A673 (cell line): ENCODE results near the gene UNC13B. TPM values are rescaled to one million over a fixed set of nuclear protein-coding genes. Genes with fewer than 3 reads are reported as not detected.

Source experiments
- BruUV-seq: library from RNA; stranded (reverse); fragments of 400-500 nt; replicated peaks from 2 replicates; lab custom pipeline; 2021; lab: Mats Ljungman, UMichigan
- CTCF ChIA-PET: fragments of 300-600 bp; sonication (Branson Sonifier 250); formaldehyde crosslinking; loops from one replicate; lab custom pipeline; 2022; ENCODE audit warnings: antibody characterized with exemption; lab: Charles Lee
- POLR2A ChIA-PET: fragments of 300-600 bp; sonication (Branson Sonifier 250); formaldehyde crosslinking; loops from one replicate; lab custom pipeline; 2022; ENCODE audit warnings: antibody characterized with exemption; ENCODE audit not compliant: low non-redundant PET; lab: Charles Lee
- DNase-seq: peaks from one replicate; pipeline ENCODE4 v3.0.0-alpha.2; 2015; ENCODE audit warnings: low spot score
- H3K27ac ChIP-seq: fragments of 200-600 bp; sonication (generic); 2 replicates; pipeline ENCODE4 v1.5.1; 2016; ENCODE audit warnings: mixed run types, low read depth, mild to moderate bottlenecking, mixed read lengths, antibody characterized with exemption, low read length; ENCODE audit not compliant: poor library complexity, severe bottlenecking
- H3K27me3 ChIP-seq: fragments of 200-600 bp; sonication (generic); replicated peaks from 2 replicates; pipeline ENCODE4 v1.6.1; 2017; ENCODE audit warnings: mixed run types, low read depth, mild to moderate bottlenecking, mixed read lengths, antibody characterized with exemption, low read length; ENCODE audit not compliant: insufficient read depth, poor library complexity
- H3K36me3 ChIP-seq: fragments of 200-600 bp; sonication (generic); 2 replicates; pipeline ENCODE4 v1.6.1; 2016; ENCODE audit warnings: mixed run types, mild to moderate bottlenecking, mixed read lengths, antibody characterized with exemption, low read length; ENCODE audit not compliant: insufficient read depth, poor library complexity, severe bottlenecking
- H3K4me1 ChIP-seq: fragments of 200-600 bp; sonication (generic); 2 replicates; pipeline ENCODE4 v1.6.1; 2017; ENCODE audit warnings: mixed run types, mild to moderate bottlenecking, mixed read lengths, antibody characterized with exemption, low read length; ENCODE audit not compliant: insufficient read depth, poor library complexity, severe bottlenecking
- H3K4me3 ChIP-seq: fragments of 200-600 bp; sonication (generic); 2 replicates; pipeline ENCODE4 v1.5.1; 2016; ENCODE audit warnings: low read depth, mixed run types, mild to moderate bottlenecking, mixed read lengths, low read length; ENCODE audit not compliant: poor library complexity, severe bottlenecking
- H3K9me3 ChIP-seq: fragments of 200-600 bp; sonication (generic); 2 replicates; pipeline ENCODE4 v1.6.1; 2016; ENCODE audit warnings: mixed run types, low read depth, mild to moderate bottlenecking, mixed read lengths, antibody characterized with exemption, low read length; ENCODE audit not compliant: poor library complexity, severe bottlenecking
- EZH2 ChIP-seq: fragments of 200-600 bp; sonication (generic); IDR thresholded peaks from 2 replicates; pipeline ENCODE4 v1.6.1; 2017; ENCODE audit warnings: borderline replicate concordance, low read depth, mild to moderate bottlenecking, mixed read lengths, antibody characterized with exemption, low read length; ENCODE audit not compliant: poor library complexity, severe bottlenecking
- intact Hi-C: fragments of 100-400 bp; cut with micrococcal nuclease; formaldehyde crosslinking; loops from one replicate; pipeline ENCODE4 v1.10.0; 2022; ENCODE audit not compliant: unreplicated experiment
- total RNA-seq: library from RNA; stranded (reverse); gene quantifications from 2 replicates; pipeline ENCODE4 v1.2.3, GENCODE V29; 2021
- TF ChIP-seq, protein P1 (sequence below): fragments of 300-800, 200-600 bp; sonication (generic); conservative IDR thresholded peaks from 2 replicates; pipeline ENCODE4 v1.5.1; 2017; ENCODE audit warnings: low read depth, mild to moderate bottlenecking, antibody characterized with exemption, low read length, moderate library complexity, mixed read lengths

Gene UNC13B
- total RNA-seq, 1 experiment from 2014 or later: 19.8 TPM

- DNase-seq: no peak
These were observed 235.4 kb downstream of the UNC13B start for GRCh38 chr9:35397216-35397698.

GRCh38 chr9:35397923-35398322, 236.1 kb downstream of the UNC13B start:
- ChIA-PET POLR2A (no interaction called here), CTCF (no interaction called here)
- TF ChIP-seq, protein P1, sequence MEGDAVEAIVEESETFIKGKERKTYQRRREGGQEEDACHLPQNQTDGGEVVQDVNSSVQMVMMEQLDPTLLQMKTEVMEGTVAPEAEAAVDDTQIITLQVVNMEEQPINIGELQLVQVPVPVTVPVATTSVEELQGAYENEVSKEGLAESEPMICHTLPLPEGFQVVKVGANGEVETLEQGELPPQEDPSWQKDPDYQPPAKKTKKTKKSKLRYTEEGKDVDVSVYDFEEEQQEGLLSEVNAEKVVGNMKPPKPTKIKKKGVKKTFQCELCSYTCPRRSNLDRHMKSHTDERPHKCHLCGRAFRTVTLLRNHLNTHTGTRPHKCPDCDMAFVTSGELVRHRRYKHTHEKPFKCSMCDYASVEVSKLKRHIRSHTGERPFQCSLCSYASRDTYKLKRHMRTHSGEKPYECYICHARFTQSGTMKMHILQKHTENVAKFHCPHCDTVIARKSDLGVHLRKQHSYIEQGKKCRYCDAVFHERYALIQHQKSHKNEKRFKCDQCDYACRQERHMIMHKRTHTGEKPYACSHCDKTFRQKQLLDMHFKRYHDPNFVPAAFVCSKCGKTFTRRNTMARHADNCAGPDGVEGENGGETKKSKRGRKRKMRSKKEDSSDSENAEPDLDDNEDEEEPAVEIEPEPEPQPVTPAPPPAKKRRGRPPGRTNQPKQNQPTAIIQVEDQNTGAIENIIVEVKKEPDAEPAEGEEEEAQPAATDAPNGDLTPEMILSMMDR: no peak
- TF ChIP-seq EZH2: no peak
- Histone ChIP-seq H3K4me3 (no peak overlapping the region), H3K36me3 (no peaks in the 10 kb centered on the region), H3K27ac (no peak overlapping the region), H3K27me3 (no peaks in the 10 kb centered on the region), H3K9me3 (no peaks in the 10 kb centered on the region), H3K4me1 (no peaks in the 10 kb centered on the region)
- DNase-seq: no peak
- BruUV-seq: no TSS peak
- intact Hi-C loops: no loop called here

More at GRCh38 chr9:35397216-35397698, 235.4 kb downstream of the UNC13B start:
- no peaks in the 10 kb centered on the region for H3K9me3 ChIP-seq
- ChIA-PET POLR2A (no interaction called here), CTCF (no interaction called here)
- TF ChIP-seq, protein P1: no peak
- TF ChIP-seq EZH2: no peak
- no peaks in the 10 kb centered on the region for H3K27me3 ChIP-seq
- H3K27ac ChIP-seq: no peak overlapping the region
- no peak overlapping the region for H3K4me3 ChIP-seq
- BruUV-seq: no TSS peak
- intact Hi-C loops: no loop called here
- H3K36me3 ChIP-seq: no peaks in the 10 kb centered on the region
- H3K4me1 ChIP-seq: peaks cover under 1% of the 10 kb centered on the region

GRCh38 chr9:35398651-35399335, 237.0 kb downstream of the UNC13B start:
- no peak for DNase-seq
- intact Hi-C loops: no loop called here
- H3K4me1 ChIP-seq: no peaks in the 10 kb centered on the region
- no peak overlapping the region for H3K4me3 ChIP-seq
- H3K36me3 ChIP-seq: no peaks in the 10 kb centered on the region
- no peaks in the 10 kb centered on the region for H3K9me3 ChIP-seq
- no peaks in the 10 kb centered on the region for H3K27me3 ChIP-seq
- TF ChIP-seq EZH2: no peak
- TF ChIP-seq, protein P1: no peak
- CTCF ChIA-PET: no interaction called here
- no peak overlapping the region for H3K27ac ChIP-seq
- BruUV-seq: no TSS peak
- POLR2A ChIA-PET: no interaction called here
